ENCODE results near the gene LAMA5.

GRCh38 chr20:62360854-62361798 lies 6.0 kb downstream of the LAMA5 start:
- no peak for TF ChIP-seq POLR2A (IDR thresholded peaks at IDR 0.05)
- no peak for TF ChIP-seq CTCF (IDR thresholded peaks at IDR 0.05)

Data from breast epithelium (tissue), 3 donors.